ENCODE results near the gene TEX11.
"Not testable (repeated sequence)": the region's sequence is repeated elsewhere in the genome, so short reads cannot be mapped to it uniquely, and the experiment has no call there.

Gene TEX11

DNA sequence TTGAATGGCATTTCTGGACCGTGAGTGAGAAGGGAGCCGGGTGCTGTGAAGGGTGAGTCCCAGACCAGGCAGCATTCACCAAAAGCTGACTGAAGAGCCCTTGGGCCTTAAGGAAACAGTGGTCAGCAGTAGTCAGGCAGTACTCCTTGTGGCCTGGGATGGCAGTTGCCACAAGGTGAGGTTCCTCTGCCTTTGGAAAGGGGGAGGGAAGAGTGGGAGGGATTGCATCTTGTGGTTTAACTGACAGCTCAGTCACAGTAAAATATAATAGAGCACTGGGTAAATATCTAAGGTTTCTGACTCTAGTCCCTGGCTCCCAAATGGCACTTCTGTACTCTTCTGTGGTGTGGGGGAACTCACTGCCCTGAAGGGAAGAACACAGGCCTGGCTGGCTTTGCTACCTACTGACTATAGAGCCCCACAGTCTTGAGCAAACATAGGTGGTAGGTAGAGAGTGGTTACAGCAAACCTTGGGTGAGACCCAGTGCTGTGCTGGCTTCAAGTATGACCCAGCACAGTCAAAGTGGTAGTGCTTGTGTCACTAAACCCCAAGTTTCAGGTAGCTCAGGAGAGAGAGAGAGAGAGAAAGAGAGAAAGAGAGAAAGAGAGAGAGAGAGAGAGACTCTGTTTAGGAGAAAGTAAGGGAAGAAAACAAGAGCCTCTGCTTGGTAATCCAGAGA lies 154.2 kb downstream of the TEX11 start:
- peak in 1 of 2 experiments; percentile 0 for DNase-seq

- DNase-seq: not testable (repeated sequence)
Measured at GRCh38 chrX:70733774-70734173, 174.7 kb downstream of the TEX11 start.

DNA sequence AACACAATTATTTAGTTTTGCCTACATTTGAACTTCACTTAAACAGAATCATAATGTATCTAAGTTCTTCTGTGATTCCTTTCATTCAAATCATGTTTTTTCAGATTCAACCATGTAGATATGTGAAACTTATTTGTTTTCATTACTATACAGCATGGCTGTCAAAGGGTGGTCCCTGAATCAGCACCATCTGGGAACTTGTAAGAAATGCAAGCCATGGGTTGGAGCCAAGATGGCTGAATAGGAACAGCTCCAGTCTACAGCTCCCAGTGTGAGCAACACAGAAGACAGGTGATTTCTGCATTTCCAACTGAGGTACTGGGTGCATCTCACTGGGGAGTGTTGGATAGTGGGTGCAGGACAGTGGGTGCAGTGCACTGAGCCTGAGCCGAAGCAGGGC lies 180.6 kb downstream of the TEX11 start:
- DNase-seq: not testable (repeated sequence)

DNA sequence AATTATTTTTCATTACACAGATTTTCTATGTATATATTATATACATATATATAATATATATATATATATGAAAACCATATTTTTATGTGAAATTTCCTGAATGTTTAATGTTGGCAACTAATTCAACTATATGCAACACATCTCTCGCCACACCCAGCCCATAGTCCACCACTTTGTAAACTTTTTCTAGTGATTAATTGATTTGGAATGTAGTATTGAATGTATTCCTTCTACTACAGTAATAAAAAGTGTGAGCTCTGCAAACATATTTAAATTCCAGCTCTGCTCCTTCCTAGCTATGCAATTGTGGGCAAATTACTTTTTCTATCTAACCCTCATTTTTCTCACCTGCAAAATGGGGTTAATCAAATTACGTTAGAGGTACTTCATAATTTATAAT lies 187.8 kb downstream of the TEX11 start:
- no peak for DNase-seq

DNA sequence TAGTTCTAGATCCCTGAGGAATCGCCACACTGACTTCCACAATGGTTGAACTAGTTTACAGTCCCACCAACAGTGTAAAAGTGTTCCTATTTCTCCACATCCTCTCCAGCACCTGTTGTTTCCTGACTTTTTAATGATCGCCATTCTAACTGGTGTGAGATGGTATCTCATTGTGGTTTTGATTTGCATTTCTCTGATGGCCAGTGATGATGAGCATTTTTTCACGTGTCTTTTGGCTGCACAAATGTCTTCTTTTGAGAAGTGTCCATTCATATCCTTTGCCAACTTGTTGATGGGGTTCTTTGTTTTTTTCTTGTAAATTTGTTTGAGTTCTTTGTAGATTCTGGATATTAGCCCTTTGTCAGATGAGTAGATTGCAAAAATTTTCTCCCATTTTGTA lies 197.2 kb downstream of the TEX11 start:
- DNase-seq: not testable (repeated sequence)

GRCh38 chrX:70694339-70695122 lies 214.0 kb downstream of the TEX11 start:
- no peak for DNase-seq

GRCh38 chrX:70679455-70679854 lies 229.1 kb downstream of the TEX11 start:
- not testable (repeated sequence) for DNase-seq

- no peak for DNase-seq
Measured at GRCh38 chrX:70675284-70675683, 233.2 kb downstream of the TEX11 start.

- no peak for DNase-seq
Measured at GRCh38 chrX:70672326-70672725, 236.2 kb downstream of the TEX11 start.

DNA sequence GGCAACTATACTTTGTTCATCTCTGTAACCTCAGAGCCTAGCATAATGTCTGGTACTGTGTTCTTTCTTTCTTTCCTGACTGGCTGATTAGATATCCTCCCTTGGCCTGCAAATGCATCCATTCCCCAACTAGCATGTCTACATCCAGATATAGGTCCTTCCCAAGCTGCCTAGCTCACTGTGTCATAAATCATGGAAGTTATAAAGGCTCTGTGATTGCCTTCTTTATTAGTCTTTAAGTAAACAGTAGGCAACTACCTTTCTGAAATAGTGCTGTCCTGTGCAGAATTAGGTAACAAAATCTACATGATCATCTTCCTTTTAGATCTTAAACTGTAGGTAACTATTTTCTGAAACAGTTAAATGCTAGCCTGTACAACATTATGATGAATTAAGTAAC lies 239.4 kb downstream of the TEX11 start:
- no peak for DNase-seq

GRCh38 chrX:70664726-70665125 lies 243.8 kb downstream of the TEX11 start:
- peak; percentile 18 to 25 for DNase-seq

- not testable (repeated sequence) for DNase-seq
Measured at GRCh38 chrX:70661124-70661523, 247.4 kb downstream of the TEX11 start.

- not testable (repeated sequence) for DNase-seq
Measured at GRCh38 chrX:70657546-70657945, 251.0 kb downstream of the TEX11 start.

- no peak for DNase-seq
Measured at GRCh38 chrX:70656304-70656703, 252.2 kb downstream of the TEX11 start.

DNA sequence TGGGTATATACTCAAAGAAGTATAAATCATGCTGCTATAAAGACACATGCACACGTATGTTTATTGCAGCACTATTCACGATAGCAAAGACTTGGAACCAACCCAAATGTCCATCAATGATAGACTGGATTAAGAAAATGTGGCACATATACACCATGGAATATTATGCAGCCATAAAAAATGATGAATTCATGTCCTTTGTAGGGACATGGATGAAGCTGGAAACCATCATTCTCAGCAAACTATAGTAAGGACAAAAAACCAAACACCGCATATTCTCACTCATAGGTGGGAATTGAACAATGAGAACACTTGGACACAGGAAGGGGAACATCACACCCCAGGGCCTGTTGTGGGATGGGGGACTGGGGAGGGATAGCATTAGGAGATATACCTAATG lies 260.6 kb downstream of the TEX11 start:
- DNase-seq: not testable (repeated sequence)

- no peak for DNase-seq
Measured at GRCh38 chrX:70636218-70636617, 272.3 kb downstream of the TEX11 start.

DNA sequence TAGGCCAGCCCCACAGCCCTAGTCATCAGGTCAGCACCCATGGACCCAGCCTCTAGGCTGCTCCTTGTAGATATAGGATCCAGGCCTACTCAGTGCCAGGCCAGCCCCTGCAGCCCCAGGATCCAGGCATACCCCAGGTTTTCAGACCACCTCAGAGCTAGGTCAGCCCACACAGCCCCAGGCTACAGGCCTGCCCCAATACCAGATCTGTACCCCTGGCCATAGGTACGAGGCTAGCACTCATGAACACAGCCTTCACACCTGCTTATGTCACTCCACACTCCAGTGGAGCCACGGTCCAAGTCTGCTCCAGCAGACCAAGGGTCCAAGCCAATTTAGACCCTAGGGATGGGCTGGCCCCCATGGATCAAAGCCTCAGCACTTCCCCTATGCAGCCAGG lies 272.8 kb downstream of the TEX11 start:
- no peak for DNase-seq

DNA sequence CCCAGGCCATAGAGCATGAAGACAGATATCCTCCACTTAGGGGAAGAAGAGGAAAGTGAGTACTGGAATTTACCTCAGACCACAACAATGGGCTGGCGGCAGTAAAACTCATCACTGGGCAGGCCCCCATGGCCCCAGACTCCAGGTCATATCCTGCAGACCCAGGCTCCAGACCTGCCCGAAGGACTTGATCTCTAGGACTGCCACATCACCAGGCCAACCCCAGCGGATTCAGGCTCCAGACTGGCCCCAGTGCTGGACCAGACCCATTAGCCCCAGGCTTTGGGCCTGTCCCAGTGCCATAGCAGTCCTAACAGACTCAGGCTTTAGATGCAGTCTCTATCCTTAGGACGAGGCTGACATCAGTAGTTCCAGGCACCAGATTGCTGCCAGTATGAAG lies 273.3 kb downstream of the TEX11 start:
- DNase-seq: no peak

DNA sequence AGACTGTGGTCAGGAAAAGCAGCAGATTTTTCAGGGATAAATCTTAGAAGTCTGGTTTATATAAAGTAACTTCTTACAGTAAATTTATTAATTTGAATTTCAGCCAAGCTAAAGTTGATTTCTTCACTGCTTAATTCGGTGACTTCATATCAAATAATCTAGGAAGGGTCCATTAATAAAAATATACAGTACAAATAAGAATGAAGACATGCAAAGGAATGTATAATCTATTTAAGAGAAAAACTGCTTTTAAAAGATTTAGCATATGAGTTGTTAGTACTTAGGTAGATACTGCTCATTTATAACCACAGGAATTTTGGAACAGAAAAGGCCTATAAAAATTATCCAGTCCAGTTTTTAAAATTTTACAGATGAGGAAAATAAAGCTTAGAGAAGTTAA lies 286.8 kb downstream of the TEX11 start:
- no peak for DNase-seq

- DNase-seq: no peak
Measured at GRCh38 chrX:70618467-70618866, 290.0 kb downstream of the TEX11 start.

- DNase-seq: no peak
Measured at GRCh38 chrX:70613295-70613694, 295.2 kb downstream of the TEX11 start.

GRCh38 chrX:70605352-70605751 lies 303.2 kb downstream of the TEX11 start:
- no peak for DNase-seq

- no peak for DNase-seq
Measured at GRCh38 chrX:70592091-70592490, 316.4 kb downstream of the TEX11 start.

DNA sequence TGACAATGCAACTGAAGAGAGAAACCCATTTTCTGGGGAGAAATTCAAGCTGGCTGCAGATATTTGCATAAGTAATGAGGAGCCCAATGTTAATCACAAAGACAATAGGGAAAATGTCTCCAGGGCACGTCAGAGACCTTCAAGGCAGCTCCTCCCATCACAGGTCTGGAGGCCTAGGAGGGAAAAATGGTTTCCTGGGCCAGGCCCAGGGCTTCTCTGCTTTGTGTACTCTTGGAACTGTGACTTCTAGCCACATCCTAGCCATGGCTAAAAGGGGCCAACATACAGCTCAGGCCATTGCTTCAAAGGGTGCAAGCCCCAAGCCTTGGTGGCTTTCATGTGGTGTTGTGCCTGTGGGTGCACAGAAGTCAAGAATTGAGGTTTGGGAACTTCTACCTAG lies 321.4 kb downstream of the TEX11 start:
- DNase-seq: not testable (repeated sequence)

- DNase-seq: no peak
Measured at GRCh38 chrX:70577442-70577841, 331.1 kb downstream of the TEX11 start.

Measured in Kasumi-1 (cell line).